HL-60 (cell line): ENCODE results near the gene NFIA.

Experiments used
- DNase-seq, 2 experiments: peaks; one replicate each; pipeline ENCODE4 v3.0.0-alpha.2; 2010 to 2020; ENCODE audit warnings: low read depth in 1 of 2, low spot score in 1 of 2
- H3K27ac ChIP-seq: fragments of 250-450 bp; sonication (Bioruptor Pico); replicated peaks from 2 replicates; pipeline ENCODE4 v1.5.1; 2020; ENCODE audit warnings: mild to moderate bottlenecking, moderate library complexity
- H3K27me3 ChIP-seq: fragments of 250-450 bp; sonication (Bioruptor Pico); 2 replicates; pipeline ENCODE4 v1.5.1; 2021; ENCODE audit warnings: mild to moderate bottlenecking, moderate library complexity; ENCODE audit not compliant: insufficient read depth, poor library complexity, severe bottlenecking
- H3K4me3 ChIP-seq: replicated peaks from 2 replicates; pipeline ENCODE4 v1.5.1; 2011; ENCODE audit warnings: mild to moderate bottlenecking, control low read depth, low read length; ENCODE audit not compliant: insufficient read depth
- GABPA ChIP-seq: IDR thresholded peaks from 2 replicates; pipeline ENCODE4 v1.6.1; 2012; ENCODE audit warnings: low read depth
- POLR2AphosphoS5 ChIP-seq: IDR thresholded peaks from 2 replicates; pipeline ENCODE4 v1.6.1; 2012; ENCODE audit warnings: low read depth
- REST ChIP-seq: IDR thresholded peaks from 2 replicates; pipeline ENCODE4 v1.6.1; 2012; ENCODE audit warnings: low read depth; ENCODE audit not compliant: insufficient replicate concordance
- SPI1 ChIP-seq: IDR thresholded peaks from 2 replicates; pipeline ENCODE4 v1.6.1; 2012; ENCODE audit warnings: low read depth, mild to moderate bottlenecking, borderline replicate concordance
- TF ChIP-seq, protein P1 (sequence below): IDR thresholded peaks from one replicate; pipeline ENCODE4 v1.5.1; 2011; ENCODE audit warnings: low read length, control low read depth, inconsistent platforms; ENCODE audit not compliant: insufficient read depth

NFIA gene

DNA sequence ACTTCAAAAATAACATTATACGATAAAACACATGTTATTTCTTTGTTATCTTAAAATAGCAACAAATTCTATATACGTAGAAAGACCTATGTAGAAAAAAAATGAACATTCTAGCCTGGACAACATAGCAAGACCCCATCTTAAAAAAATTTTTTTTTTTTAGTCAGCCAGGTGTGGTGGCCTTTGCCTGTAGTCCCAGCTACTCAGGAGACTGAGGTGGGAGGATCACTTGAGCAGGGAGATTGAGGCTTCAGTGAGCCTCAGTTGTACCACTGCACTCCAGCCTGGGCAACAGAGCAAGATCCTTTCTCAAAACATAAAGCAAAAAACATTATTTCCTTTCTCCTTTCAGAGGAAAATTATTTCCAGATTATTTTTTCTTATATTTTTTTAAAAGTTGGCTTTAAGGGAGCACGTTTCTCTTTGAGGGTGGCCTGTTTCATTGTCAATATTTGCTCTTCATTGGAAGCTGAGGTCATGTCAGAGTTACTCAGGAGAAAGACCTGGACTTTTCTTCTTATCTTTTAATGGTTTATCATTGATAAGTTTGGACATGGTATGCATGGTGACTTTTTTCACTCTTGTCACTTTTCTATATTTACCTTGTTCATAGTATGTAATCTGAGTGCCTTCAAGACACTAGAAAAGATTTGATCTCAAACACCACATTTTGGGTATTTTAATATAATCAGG, 32.0 kb downstream of the NFIA start:
- H3K4me3 ChIP-seq = no peak overlapping the region
- TF ChIP-seq POLR2AphosphoS5 = no peak
- no peak for TF ChIP-seq REST
- TF ChIP-seq, protein P1, sequence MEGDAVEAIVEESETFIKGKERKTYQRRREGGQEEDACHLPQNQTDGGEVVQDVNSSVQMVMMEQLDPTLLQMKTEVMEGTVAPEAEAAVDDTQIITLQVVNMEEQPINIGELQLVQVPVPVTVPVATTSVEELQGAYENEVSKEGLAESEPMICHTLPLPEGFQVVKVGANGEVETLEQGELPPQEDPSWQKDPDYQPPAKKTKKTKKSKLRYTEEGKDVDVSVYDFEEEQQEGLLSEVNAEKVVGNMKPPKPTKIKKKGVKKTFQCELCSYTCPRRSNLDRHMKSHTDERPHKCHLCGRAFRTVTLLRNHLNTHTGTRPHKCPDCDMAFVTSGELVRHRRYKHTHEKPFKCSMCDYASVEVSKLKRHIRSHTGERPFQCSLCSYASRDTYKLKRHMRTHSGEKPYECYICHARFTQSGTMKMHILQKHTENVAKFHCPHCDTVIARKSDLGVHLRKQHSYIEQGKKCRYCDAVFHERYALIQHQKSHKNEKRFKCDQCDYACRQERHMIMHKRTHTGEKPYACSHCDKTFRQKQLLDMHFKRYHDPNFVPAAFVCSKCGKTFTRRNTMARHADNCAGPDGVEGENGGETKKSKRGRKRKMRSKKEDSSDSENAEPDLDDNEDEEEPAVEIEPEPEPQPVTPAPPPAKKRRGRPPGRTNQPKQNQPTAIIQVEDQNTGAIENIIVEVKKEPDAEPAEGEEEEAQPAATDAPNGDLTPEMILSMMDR = no peak
- no peak for TF ChIP-seq GABPA
- TF ChIP-seq SPI1 = no peak
- no peak overlapping the region for H3K27ac ChIP-seq
- no peak for DNase-seq
- no peaks in the 10 kb centered on the region for H3K27me3 ChIP-seq

- TF ChIP-seq GABPA (no peak), SPI1 (no peak), REST (no peak), POLR2AphosphoS5 (no peak)
- TF ChIP-seq, protein P1 = no peak
- DNase-seq = no peak
- no peak overlapping the region for H3K27ac ChIP-seq
- H3K27me3 ChIP-seq = no peaks in the 10 kb centered on the region
- no peak overlapping the region for H3K4me3 ChIP-seq
Observed at GRCh38 chr1:61115436-61115835, 33.1 kb downstream of the NFIA start.

GRCh38 chr1:61116421-61116820, 34.1 kb downstream of the NFIA start:
- H3K27ac ChIP-seq = no peak overlapping the region
- TF ChIP-seq SPI1 = no peak
- no peak for TF ChIP-seq REST
- TF ChIP-seq GABPA = no peak
- H3K27me3 ChIP-seq = no peaks in the 10 kb centered on the region
- H3K4me3 ChIP-seq = no peak overlapping the region
- no peak for DNase-seq
